ENCODE results near the gene OBSL1.

GRCh38 chr2:219530048-219530963, 41.0 kb downstream of the OBSL1 start:
- TF ChIP-seq CTCF (conservative IDR thresholded peaks at IDR 0.05; ENCODE audit: low read depth, low read length) (peak; percentile 95), EZH2 (IDR thresholded peaks at IDR 0.05; ENCODE audit: borderline replicate concordance, low read depth, low read length, poor library complexity, severe bottlenecking) (no peak)
